LHCN-M2 (cell line): Measurements from ENCODE around the gene STAC2. TPM values are rescaled to one million over a fixed set of nuclear protein-coding genes. Genes with fewer than 3 reads are reported as not detected.
"Not testable (repeated sequence)": the region's sequence is repeated elsewhere in the genome, so short reads cannot be mapped to it uniquely, and the experiment has no call there.

ENCODE experiments used
- DNase-seq: peaks from one replicate; pipeline ENCODE4 v3.0.0-alpha.2; 2012; ENCODE audit warnings: low read depth
- total RNA-seq: library from RNA; depleted of rRNA; stranded (reverse); fragments of >200 nt; gene quantifications from 2 replicates; pipeline ENCODE4 v1.2.3, GENCODE V29; 2014

The STAC2 gene
- total RNA-seq, 1 experiment from 2014 or later: 0.11 TPM

GRCh38 chr17:39191750-39192510 is 33.8 kb downstream of the STAC2 start:
- DNase-seq: no peak

GRCh38 chr17:39187152-39187830 is 38.5 kb downstream of the STAC2 start:
- DNase-seq: no peak

DNA sequence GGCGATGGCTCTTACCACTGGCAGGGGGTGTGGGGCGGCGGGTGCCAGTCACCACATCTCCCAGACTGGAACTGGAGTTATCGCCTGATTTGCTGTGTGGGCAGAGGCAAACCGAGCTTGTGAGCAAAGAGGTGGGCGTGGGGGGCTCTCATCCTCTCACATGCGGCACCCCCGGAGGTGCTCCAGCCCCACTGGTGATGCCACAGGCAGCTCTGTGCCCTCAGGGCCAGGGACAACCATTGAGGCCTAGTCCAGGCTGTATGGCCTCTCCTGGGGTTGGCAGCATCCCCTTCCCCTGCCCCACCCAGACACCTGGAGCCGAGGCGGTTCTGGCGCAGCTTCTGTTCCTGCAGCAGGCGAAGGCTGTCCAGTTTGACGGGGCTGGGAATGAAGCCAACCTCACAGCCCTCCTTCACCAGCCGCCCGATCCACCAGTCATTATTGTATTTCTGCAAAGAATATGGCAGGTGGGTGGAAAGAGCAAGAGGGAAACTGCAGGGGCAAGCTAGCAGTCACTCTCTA is 39.2 kb downstream of the STAC2 start:
- no peak for DNase-seq

DNA sequence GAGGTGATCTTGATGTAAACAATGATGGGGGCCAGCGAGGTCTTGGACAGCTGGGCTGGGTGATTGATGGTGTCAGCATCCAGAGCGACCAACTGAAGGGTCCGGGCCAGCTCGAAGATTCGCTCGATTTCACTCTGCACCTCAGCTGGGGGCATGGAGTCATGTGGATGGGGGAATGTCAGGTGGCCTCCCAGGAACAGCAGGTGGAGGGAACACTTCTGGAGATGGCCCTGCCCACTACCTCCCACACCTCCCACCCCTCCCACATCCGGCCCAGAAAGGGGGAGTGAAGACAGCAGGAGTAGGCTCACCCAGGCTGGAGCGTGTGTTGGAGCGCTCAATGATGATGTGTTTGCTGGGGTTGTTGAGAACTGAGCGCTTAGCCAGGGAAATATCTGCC is 42.0 kb downstream of the STAC2 start:
- DNase-seq: no peak

DNA sequence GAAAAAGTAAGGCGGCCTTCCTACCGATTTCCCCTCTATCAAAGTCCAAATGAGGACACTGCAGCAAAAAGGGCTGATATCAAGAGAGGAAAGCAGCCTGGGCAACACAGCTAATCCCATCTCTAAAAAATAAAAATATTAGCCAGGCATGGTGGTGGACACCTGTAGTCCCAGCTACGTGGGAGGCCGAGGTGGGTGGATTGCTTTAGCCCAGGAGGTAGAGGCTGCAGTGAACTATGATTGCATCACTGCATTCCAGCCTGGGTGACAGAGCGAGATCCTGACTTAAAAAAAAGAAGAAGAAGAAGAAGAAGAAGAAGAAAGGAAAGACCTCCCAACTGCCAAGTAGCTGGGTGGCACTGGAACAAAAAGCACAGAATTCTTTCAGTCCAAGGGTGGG is 42.7 kb downstream of the STAC2 start:
- no peak for DNase-seq

GRCh38 chr17:39181303-39181702 is 44.4 kb downstream of the STAC2 start:
- no peak for DNase-seq

- DNase-seq: peak; percentile 55
Observed at GRCh38 chr17:39178536-39178935, 47.2 kb downstream of the STAC2 start.

- no peak for DNase-seq
Observed at GRCh38 chr17:39177256-39177655, 48.5 kb downstream of the STAC2 start.

GRCh38 chr17:39175695-39176093 is 50.1 kb downstream of the STAC2 start:
- peak; percentile 68 for DNase-seq

DNA sequence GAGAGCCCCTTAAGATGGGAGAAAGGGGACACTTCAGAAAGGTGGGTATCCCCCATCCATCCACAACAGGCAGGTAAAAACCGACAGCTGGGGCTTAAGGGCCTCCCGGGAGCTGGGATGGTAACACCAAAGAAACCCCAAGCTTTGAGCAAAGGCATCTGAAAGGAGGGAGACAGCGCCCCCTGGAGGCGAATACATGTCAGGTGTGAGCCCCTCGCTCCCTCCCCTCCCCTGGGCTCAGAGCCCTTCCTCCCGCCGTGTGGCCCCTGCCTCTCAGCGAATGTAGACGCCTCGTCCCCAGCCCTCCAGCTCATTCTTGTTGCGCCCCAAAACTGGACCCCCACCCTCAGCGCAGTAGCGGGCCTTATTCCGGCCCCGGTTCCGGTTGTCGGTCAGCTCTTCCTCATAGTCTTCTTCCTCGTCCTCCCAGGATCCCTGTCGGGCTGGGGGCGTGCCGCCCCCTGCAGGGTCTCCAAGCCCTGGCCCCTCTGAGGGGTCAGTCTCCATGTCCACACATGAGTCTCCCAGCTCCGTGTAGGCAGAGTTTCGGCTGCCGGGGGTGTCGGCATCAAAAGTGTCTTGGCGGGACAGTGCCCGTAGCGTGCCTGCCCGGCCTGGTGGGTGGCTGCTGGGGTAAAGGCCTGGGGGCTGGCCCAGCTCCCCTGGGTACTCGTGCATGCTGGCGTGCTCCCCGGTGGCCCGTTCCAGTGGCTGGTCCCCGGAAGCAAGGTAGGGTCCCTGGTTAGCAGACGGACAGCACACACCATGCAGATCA is 50.6 kb downstream of the STAC2 start:
- DNase-seq: peak; percentile 48

DNA sequence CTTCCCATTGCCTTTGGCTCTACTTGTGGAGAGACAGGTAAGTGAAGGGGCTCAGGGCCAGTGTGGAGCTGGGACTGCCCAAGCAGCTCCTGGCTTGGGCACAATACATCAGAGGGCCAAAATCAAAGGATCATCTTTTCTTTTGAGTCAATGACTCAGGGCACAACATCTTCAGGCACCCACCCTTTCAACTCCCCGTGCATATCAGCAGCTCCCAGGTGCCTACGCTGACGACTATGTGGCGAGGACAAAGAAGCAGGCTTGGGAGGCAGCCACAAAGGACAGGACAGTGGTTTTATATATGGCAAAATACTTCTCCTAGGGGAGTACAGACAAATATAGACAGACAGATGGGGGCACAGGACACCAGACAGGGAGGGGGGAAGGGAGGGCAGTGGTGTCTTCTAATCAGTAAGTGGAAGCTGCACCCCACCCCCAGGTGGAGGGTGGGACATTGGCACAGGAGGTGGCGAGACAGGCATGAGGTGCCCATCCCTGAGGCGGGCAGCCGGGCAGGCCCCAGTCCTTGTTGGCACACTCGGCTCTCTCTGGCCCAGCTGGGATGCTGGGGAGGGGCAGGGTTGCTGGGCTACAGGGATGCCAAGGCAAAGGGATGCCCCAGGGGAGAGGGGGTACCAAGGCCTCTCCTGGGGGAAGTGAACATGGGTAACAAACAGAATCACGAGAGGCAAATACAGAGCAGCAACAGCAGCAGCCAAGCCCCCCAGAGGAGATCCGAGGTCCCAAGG is 52.0 kb downstream of the STAC2 start:
- no peak for DNase-seq

GRCh38 chr17:39173080-39173479 is 52.7 kb downstream of the STAC2 start:
- DNase-seq: no peak

DNA sequence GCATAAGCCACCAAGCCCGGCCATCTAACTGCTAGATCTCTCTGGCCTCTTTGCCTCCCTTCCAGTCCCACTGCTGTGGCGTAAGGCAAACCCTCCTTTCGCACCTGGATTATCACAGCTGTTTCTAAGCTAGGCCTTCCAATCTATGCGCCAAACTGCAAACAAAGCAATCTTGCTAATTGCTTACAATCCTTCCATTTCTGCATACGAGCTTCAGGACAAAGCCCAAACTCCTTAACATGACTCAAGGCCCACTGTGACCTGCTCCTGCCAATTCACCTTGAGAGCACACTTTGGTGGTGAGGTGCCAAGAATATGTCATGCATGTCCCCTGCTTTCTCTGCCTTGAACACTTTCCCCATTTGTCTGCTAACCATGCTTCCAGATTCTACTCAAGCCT is 53.8 kb downstream of the STAC2 start:
- DNase-seq: no peak

DNA sequence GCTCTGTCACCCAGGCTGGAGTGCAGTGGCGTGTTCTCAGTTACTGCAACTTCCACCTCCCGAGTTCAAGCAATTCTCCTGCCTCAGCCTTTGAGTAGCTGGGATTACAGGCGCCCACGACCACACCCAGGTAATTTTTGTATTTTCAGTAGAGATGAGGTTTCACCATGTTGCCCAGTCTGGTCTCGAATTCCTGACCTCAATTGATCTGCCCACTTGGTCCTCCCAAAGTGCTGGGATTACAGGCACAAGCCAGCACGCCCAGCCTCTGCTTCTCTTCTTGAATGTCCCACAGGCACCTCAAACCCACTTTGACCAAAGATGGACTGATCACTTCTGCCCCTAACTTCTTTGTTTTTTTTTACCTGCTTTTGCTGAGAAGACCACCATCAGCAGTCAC is 55.2 kb downstream of the STAC2 start:
- DNase-seq: no peak

GRCh38 chr17:39170109-39170508 is 55.6 kb downstream of the STAC2 start:
- DNase-seq: no peak

GRCh38 chr17:39169518-39169917 is 56.2 kb downstream of the STAC2 start:
- DNase-seq: no peak

DNA sequence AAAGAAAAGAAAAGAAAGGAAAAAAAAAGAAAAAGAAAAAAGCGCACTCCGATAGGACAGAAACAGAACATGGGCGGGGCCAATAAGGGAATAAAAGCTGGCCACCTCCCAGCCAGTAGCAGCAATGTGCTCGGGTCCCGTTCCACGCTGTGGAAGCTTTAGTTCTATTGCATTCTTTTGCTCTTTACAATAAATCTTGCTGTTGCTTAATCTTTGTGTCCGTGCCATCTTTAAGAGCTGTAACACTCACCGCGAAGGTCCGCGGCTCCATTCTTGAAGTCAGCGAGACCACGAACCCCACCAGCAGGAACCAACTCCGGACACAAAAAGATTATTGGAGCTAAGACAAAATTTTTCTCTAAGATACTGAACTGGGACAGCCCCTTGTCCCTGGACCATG is 56.6 kb downstream of the STAC2 start:
- DNase-seq: no peak

- DNase-seq: not testable (repeated sequence)
Observed at GRCh38 chr17:39168503-39168902, 57.2 kb downstream of the STAC2 start.

DNA sequence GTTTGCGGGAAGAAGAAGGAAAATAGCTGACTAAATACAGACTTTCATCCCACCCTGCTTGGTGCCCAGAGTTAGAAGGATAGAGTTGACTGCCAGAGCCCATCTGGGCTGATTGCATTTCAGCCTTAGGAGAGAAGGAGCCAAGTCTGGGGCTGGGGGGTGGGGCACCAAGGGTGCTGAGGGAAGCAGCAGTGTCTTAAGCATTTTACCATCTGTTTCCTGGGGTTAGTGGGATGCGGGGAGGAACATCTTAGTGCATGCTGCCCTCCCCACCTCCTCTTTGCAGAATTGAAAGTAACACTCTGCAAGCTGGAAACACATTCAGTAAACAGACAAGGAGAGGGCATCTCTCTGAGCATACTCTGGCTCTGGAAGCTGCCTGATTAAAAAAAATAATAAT is 58.3 kb downstream of the STAC2 start:
- DNase-seq: no peak

- DNase-seq: no peak
Observed at GRCh38 chr17:39166437-39167335, 59.1 kb downstream of the STAC2 start.
